Measurements from ENCODE around the gene SMDT1.
"Not testable (repeated sequence)": the region's sequence is repeated elsewhere in the genome, so short reads cannot be mapped to it uniquely, and the experiment has no call there.

DNA sequence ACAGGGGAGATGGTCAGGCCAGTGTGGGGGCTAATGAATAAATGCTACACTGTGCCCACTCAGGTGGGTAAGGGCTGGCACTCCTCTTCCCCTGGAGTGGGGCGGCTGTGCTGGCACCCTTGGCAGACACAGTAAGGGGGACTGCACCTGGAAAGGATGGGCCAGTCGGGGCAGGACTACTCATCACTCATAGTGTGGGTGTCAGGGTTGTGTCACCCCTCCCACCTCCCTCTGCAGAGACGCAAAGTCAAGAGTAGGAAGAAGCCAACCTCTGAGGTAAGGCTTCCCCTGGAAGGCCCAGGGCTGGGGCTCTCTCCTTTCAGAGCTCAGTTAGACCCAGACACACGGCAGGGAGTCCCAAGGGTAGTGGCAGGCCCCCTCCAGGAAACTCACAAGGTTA is 44.0 kb downstream of the SMDT1 start:
- TF ChIP-seq EZH2 (IDR thresholded peaks at IDR 0.05); POLR2AphosphoS5 (IDR thresholded peaks at IDR 0.05; ENCODE audit: borderline replicate concordance, low read depth, low read length); FOXP2 (optimal IDR thresholded peaks at IDR 0.05; ENCODE audit: control extremely low read depth, extremely low read length, insufficient read depth): not testable (repeated sequence)
